ENCODE results near the gene VWF.
A peak's percentile ranks its signal among the peaks of the same experiment; 100 is the strongest.

VWF gene

GRCh38 chr12:6058481-6059161, 65.8 kb downstream of the VWF start:
- DNase-seq = no peak

GRCh38 chr12:6057700-6058099, 66.8 kb downstream of the VWF start:
- DNase-seq = peak; percentile 30

DNA sequence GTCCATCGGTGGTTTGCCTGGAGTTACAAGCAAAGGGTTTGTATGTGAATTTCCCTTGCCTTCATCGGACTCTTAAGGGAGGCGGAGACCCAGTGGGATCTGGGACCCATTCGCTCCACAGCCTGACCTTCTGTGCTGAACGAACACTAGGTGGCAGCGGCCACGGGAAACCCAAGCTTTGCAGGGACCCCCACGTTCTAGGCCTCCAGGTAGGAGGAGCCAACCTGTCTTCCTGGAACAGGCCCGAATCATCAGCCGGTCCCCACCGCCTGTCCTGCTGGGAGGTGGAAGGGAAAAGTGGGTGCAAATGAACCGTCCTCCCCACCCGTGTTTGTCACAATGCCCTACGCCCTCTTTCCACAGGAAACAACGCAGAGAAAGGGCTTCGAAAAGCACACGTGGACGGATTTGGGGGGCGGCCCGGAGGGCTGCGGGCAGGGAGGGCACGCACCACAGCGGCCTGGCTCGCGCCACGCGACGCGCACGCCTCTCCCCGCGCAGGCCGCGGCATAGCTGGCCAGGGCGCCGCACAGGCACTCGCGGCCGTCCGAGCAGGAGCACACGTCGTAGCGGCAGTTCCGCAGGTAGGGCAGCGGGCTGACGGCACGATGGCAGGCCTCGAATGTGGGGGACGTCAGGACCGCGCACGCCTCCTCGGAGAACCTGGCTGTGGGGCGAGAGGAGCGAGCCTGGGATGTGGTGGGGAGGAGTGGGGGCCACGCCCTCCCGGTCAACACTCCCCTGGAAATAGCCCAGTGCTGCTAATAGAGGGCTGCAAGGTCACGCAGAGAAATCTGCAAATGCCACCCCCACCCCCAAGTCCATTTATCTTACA, 67.8 kb downstream of the VWF start:
- no peak for DNase-seq

DNA sequence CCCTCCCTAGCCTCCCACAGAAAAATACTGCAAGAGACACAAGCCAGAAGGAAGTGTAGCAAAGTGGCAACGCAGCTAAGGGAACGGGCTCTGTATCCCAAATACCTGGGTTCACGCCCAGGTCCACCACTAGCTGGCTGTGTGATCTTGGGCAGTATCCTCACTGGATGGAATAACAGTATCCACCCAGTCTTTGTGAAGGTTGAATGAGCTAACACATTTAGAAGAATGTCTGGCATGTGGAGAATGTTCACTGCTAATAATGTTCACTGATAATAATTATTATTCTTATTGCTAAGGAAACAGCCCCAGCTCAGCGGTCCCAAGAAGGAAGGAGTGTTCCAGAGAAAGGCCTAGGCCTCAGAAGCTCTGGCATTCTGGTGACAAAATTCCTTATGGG, 70.9 kb downstream of the VWF start:
- DNase-seq = peak; percentile 82

- peak; percentile 80 for DNase-seq
Measured at GRCh38 chr12:6052940-6053329, 71.5 kb downstream of the VWF start.

- DNase-seq = no peak
Measured at GRCh38 chr12:6052206-6052939, 72.1 kb downstream of the VWF start.

DNA sequence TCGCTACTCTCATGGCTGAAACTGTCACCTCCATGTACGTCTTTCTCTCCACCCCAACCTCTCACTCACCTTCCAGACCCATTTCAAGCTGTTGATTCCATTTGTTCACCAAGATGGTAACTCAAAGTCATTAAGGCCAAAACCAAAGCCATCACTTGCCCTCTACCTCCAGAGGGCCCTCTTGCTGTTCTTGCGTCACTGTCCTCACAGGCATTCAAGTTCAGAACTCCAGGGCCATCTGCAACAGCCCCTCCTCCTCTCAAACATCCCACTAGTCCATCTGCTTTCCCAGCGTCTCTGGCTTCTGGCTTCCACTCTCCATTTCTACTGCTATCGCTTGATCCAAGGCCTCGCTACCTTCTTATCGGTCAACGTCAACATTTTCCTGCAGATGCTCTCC, 74.5 kb downstream of the VWF start:
- DNase-seq = no peak

- peak; percentile 78 for DNase-seq
Measured at GRCh38 chr12:6049587-6049986, 74.9 kb downstream of the VWF start.

DNA sequence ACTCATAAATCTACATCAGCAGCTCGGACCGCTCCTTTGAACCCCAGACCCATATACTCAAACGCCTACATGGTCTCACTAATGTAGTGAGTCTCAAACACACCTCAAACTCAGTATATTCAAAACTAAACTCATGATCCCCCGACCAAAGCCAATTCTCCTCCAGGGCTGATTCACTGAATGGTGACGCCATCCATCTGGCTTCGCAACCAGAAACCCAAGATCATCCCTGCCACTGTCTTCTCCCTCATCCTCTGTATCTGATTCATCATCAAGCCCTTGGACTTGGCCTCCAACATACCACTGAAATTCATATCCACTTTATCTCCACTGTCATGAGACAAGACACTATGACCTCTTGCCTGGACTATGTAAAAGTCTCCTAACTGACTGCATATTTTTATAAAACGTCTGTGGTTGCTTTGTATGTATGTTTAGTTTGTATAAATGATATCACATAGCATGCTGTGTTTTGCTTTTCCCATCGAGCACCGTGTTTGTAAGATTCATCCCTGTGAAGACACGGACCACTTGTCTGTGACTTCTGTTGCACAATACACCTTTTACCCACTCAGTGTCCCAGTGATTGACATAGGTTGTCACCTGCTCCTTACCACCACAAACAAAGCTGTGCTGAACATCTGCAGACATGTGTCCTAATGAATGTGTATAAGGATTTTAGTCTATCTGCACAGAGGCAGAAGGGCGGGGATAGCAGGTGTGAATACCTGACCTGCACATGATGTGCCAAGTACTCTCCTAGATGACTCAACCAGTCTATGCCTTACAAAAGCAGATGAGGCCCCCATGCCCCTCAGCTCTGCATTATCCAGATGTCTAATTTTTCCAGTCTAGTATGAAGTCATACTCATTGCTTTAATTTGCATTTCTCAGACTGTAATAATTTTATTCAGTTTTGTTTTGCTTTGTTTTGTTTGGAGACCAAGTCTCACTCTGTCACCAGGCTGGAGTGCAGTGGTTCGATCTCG, 76.9 kb downstream of the VWF start:
- peak; percentile 82 for DNase-seq

GRCh38 chr12:6046511-6047180, 77.8 kb downstream of the VWF start:
- no peak for DNase-seq

DNA sequence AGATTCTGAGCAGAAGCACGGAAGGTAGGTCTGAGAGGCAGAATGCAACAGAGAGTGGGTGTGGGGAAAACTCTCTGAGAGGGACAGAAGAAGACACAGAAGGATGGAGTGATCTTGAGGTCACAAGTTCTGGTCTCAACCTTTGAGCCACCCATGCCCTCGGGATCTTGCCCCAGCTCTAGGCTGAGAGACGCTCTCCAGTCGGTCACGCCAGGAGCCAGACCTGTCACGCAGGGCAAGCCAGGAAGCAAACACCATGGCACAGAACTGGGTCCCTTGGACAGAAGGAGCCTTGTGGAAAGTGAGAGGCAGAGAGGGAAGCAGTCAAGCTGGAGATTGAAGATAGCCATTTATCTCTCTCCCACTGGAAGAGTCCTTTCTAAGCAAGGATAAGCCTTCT, 79.0 kb downstream of the VWF start:
- no peak for DNase-seq

DNA sequence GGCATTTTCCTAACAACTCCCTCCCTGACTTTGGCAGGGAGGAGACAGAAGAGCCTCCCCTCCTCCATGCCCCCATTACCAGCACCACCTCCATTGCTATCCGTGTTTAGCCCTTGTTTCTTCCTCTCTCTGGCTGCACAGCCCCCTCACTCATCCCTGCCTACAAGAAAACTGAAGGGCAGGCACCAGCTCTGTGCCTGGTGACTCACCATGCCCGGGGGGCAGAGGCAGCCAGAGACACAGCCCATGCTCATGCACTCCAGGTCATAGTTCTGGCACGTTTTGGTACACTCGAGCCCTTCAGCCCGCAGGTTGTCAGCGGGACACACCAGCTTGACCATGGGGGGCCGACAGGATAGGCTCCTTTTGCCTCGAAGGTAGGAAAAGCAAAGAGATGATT, 80.4 kb downstream of the VWF start:
- DNase-seq = peak; percentile 22

DNA sequence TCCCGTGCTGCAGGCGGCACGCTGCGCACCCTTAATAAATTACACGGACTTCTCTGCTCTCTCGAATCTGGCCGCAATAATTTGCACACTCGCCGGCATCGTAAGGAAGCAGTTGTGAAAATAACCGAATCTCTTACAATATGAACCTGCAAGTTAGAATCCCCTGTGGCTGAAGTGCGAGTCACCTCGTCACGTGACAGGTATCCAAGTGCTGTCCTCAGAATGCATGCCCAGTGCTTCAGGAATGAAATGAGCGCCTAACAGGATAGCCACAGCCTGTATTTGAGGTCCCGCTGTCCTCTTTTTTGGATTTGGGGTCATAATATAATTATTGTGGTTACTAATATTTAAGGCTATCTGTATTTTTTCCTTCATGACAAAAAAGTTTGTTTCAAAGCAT, 82.0 kb downstream of the VWF start:
- DNase-seq = no peak

- DNase-seq = no peak
Measured at GRCh38 chr12:6041891-6042290, 82.6 kb downstream of the VWF start.

DNA sequence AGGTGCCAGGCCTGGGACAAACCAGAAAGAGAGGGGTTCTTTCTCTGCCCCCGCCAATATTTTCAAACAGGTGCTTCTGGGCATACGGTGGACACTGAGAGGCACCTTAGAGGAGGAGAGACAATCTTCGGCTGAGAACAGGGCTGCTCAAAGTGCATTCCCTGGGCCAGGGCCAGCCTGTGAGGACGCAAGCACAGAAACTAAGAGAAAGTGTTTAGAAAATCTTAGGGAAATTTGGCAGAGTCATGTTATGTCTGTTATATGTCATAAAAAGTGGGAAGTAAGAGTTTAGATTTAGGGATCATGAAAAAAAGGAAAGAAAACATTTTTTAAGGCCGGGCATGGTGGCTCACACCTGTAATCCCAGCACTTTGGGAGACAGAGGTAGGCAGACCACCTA, 83.7 kb downstream of the VWF start:
- no peak for DNase-seq

- DNase-seq = peak; percentile 66
Measured at GRCh38 chr12:6039894-6040601, 84.4 kb downstream of the VWF start.

- peak; percentile 68 for DNase-seq
Measured at GRCh38 chr12:6038160-6038559, 86.3 kb downstream of the VWF start.

DNA sequence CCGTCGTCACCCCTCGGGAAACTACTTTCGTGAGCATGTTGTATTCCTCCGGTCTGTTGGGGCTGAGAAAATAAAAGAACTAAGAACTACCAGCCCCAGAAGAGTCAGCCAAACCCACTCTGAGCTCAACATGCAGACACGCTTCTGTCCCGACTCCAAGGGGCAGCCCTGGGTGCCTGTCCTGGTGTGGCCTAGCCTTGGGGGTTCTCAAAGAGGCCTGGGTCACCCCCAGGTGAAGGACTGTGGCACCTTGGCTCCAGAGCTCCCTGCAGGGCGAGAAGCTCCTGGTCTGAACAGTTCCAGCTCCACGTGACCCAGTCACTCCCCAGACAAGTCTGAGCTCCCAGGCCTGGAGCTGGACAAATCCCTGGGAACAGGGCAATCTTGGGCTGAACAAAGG, 87.0 kb downstream of the VWF start:
- DNase-seq = no peak

- DNase-seq = no peak
Measured at GRCh38 chr12:6036509-6036908, 88.0 kb downstream of the VWF start.

DNA sequence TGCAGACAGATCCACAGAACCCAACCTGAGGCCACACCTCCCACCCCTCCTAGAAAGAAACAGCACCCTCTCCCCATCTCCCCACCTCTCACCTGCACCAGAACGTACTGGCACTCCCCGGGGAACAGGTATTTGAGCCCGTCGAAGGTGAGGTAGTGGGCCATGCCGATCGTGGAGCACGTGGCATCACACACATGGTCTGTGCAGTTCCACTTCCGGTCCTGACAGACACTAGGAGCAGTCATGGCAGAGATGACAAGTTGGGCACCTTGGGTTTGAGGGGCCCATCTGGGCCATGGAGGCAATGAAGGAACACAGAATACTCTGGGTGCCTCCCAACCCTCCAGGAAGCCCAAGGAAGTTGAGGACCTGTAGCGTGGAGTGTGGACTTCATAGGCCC, 89.9 kb downstream of the VWF start:
- no peak for DNase-seq

GRCh38 chr12:6033546-6033945, 90.9 kb downstream of the VWF start:
- DNase-seq = no peak
